ENCODE data around the gene ZDHHC14.

ZDHHC14 gene

GRCh38 chr6:157449610-157450009 is 68.6 kb downstream of the ZDHHC14 start:
- DNase-seq (ENCODE audit: low read depth): no peak
- no peak overlapping the region for H3K4me3 ChIP-seq (ENCODE audit: low read depth, low read length)
- TF ChIP-seq, protein P1, sequence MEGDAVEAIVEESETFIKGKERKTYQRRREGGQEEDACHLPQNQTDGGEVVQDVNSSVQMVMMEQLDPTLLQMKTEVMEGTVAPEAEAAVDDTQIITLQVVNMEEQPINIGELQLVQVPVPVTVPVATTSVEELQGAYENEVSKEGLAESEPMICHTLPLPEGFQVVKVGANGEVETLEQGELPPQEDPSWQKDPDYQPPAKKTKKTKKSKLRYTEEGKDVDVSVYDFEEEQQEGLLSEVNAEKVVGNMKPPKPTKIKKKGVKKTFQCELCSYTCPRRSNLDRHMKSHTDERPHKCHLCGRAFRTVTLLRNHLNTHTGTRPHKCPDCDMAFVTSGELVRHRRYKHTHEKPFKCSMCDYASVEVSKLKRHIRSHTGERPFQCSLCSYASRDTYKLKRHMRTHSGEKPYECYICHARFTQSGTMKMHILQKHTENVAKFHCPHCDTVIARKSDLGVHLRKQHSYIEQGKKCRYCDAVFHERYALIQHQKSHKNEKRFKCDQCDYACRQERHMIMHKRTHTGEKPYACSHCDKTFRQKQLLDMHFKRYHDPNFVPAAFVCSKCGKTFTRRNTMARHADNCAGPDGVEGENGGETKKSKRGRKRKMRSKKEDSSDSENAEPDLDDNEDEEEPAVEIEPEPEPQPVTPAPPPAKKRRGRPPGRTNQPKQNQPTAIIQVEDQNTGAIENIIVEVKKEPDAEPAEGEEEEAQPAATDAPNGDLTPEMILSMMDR (IDR thresholded peaks at IDR 0.05; ENCODE audit: insufficient read depth, low read depth, low read length, missing control alignments): no peak

DNA sequence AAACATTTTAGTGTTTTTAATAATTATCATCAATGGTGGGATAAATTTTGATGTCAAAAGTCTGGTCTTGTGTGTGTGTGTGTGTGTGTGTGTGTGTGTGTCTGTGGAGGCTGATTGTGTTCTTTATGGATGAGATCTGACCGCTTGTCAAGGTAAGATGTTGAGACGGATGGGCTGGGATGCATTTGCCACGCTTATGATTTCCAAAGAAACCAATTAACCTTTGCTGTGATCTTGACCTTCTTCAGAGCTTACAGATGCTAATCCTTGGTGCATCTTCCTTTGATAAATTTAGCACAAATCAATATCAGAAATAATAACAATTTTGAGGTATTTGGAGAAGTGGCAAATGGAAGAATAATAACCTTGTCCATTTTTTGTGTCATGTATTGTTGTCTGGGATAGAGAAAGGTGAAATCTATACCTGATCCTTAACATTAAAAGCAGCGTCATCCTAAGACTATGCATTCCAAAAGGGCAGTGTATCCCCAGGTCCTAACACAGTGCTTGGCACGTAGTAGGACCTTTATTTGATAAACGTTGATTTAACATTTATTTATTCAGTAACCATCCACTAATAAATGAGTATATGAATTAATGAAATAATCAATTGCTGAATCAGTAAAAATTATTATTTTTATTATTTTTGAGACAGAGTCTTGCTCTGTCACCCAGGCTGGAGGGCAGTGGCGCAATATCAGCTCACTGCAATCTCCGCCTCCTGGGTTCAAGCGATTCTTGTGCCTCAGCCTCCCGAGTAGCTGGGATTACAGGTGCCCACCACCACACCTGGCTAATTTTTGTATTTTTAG is 70.1 kb downstream of the ZDHHC14 start:
- TF ChIP-seq, protein P1 (IDR thresholded peaks at IDR 0.05; ENCODE audit: insufficient read depth, low read depth, low read length, missing control alignments): no peak
- no peak overlapping the region for H3K4me3 ChIP-seq (ENCODE audit: low read depth, low read length)
- DNase-seq (ENCODE audit: low read depth): no peak

DNA sequence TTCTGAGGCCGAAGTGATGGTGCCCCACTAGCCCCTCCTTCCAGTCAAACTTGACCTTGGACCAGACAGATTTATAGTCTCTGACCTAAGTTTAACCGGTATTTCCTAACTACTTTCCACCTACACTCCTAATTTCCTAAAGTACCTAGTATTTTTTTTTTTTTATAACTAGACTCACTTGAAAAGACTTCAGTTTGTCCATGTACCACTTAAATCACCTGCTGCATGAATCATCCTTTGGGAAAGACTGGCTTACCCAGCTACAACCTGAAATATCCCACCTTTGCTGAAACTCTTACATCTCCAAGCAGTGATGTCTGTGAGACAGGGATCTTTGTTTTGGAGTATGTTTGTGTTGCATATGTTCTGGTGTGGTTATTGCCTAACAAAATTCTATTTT is 71.1 kb downstream of the ZDHHC14 start:
- DNase-seq (ENCODE audit: low read depth): no peak
- TF ChIP-seq, protein P1 (IDR thresholded peaks at IDR 0.05; ENCODE audit: insufficient read depth, low read depth, low read length, missing control alignments): no peak
- H3K4me3 ChIP-seq (ENCODE audit: low read depth, low read length): no peak overlapping the region

DNA sequence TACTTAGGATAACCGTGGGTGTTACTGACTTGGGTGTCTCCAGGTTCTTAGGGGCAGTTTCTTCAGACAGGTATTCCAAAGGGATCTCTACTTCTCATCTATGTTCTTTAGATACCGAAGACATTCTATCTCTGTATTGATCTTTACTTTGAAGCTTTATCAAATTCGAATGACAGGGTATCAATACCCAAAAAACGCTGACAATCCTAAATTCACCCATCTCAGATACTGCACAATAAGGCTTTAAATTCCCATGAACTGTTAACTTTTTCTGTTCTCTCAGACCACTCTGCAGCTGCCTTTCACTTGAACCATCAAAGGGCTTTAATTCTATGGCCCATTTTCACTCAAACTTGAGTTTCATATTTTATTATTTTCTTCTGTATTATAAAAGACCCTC is 72.1 kb downstream of the ZDHHC14 start:
- H3K4me3 ChIP-seq (ENCODE audit: low read depth, low read length): no peak overlapping the region
- DNase-seq (ENCODE audit: low read depth): no peak
- TF ChIP-seq, protein P1 (IDR thresholded peaks at IDR 0.05; ENCODE audit: insufficient read depth, low read depth, low read length, missing control alignments): no peak

- DNase-seq (ENCODE audit: low read depth): no peak
- TF ChIP-seq, protein P1 (IDR thresholded peaks at IDR 0.05; ENCODE audit: insufficient read depth, low read depth, low read length, missing control alignments): no peak
- no peak overlapping the region for H3K4me3 ChIP-seq (ENCODE audit: low read depth, low read length)
Observed at GRCh38 chr6:157453978-157454377, 73.0 kb downstream of the ZDHHC14 start.

DNA sequence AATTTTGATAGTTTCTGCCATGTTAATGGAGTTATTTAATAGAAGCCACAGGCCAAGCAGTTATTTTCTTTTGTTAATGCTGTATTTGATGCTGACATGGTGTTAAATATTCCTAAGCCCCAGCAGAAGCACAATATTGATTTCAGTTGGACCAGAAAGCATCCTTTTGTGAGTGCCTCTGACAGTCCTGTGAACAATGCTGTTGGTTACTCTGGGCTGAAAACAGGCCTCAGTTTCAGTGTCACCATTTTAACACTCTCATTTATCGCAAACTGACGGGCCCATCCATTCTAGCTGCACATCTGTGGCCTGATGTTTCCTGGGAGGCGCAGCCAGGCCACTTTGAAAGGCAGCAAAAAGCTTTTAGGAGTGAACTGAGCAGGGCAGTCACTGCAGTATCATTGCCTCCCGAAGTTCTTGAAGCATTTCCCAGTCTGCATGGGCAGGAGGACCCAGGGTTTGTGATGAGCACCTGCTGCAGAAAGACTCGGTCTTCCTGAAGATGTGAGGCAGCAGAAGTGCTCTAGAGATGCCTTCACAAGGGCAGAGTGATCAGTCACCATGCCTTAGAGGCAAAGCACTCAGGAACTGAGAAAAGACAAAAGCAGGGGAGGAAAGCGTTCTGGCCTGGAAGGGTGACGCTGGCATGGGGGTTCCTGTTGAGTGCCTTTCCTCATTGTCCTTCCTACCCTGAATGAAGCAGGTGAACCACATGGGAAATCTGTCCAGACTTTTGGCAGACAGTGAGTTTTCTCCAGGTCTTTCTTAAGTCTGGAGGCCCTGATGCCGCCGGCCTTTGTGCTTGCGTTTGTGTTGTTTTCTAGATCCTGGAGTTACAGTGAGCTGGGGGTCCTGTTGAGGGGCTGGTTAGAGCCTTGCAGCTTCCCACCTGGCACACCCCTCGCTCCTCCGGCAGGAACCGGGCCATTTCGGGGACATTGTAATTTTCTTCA is 74.0 kb downstream of the ZDHHC14 start:
- DNase-seq (ENCODE audit: low read depth): no peak
- no peak overlapping the region for H3K4me3 ChIP-seq (ENCODE audit: low read depth, low read length)
- TF ChIP-seq, protein P1 (IDR thresholded peaks at IDR 0.05; ENCODE audit: insufficient read depth, low read depth, low read length, missing control alignments): no peak

Measured in GM12865 (cell line).